Ishikawa (cell line): ENCODE results near the gene STK25.

Experiments
- CEBPB ChIP-seq: IDR thresholded peaks from 2 replicates; pipeline ENCODE4 v1.6.1; 2012
- CREB1 ChIP-seq: IDR thresholded peaks from 2 replicates; pipeline ENCODE4 v1.6.1; 2012; ENCODE audit warnings: low read depth
- MAX ChIP-seq: IDR thresholded peaks from 2 replicates; pipeline ENCODE4 v1.6.1; 2012
- RAD21 ChIP-seq: IDR thresholded peaks from 2 replicates; pipeline ENCODE4 v1.6.1; 2012; ENCODE audit warnings: low read depth

DNA sequence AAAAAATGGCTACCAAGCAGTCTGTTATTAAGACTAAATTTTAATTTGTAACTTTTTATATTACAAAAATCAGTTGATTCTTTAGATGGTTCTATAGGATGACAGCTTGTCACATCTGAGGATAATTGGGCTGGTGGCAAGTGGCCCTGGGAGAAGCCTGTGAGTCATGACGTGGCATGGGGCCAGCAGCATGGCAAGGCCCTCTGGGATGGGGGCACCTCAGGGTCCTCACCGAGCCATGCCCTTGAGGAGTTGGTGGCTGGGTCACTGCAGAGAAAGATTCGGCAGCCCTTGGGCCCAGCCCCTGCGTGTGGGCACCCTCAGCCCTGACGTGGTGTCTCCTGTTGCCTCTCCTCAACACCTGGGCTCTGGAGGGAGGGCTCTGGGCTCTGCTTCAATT, 49.7 kb downstream of the STK25 start:
- no peak for TF ChIP-seq MAX
- TF ChIP-seq CREB1, result no peak
- TF ChIP-seq CEBPB, result no peak
- no peak for TF ChIP-seq RAD21
